Kidney epithelial cell (primary cell): ENCODE measurements around the gene KANTR. TPM values are rescaled to one million over a fixed set of nuclear protein-coding genes. Genes with fewer than 3 reads are reported as not detected.

ENCODE experiments used
- DNase-seq: peaks from one replicate; pipeline ENCODE4 v3.0.0-alpha.2; 2010; ENCODE audit warnings: low read depth
- H3K27me3 ChIP-seq: 2 replicates; pipeline ENCODE4 v1.6.0; 2011; ENCODE audit warnings: low read length; ENCODE audit not compliant: control insufficient read depth, insufficient read depth
- H3K36me3 ChIP-seq: 2 replicates; pipeline ENCODE4 v1.5.1; 2011; ENCODE audit warnings: low read length; ENCODE audit not compliant: control insufficient read depth, insufficient read depth
- H3K4me3 ChIP-seq: 2 replicates; pipeline ENCODE4 v1.5.1; 2011; ENCODE audit warnings: low read depth, mild to moderate bottlenecking, control low read depth, low read length
- CTCF ChIP-seq: IDR thresholded peaks from 2 replicates; pipeline ENCODE4 v1.5.1; 2011; ENCODE audit warnings: mild to moderate bottlenecking, moderate library complexity, low read length, control low read depth, inconsistent platforms; ENCODE audit not compliant: insufficient read depth, poor library complexity, severe bottlenecking
- total RNA-seq: library from RNA; depleted of rRNA; stranded (reverse); fragments of >200 nt; gene quantifications from 2 replicates; pipeline ENCODE4 v1.2.3, GENCODE V29; 2015

Gene KANTR
- total RNA-seq, result 2.9 and 5.0 TPM in 2 replicates

- H3K27me3 ChIP-seq, result no peaks in the 10 kb centered on the region
- TF ChIP-seq CTCF, result no peak
Measured at GRCh38 chrX:53093748-53094581, at the start of gene KANTR. TSS of gene KANTR (plus strand) at chrX:53094142. CDS start at chrX:53124273, 30,131 bp downstream.

GRCh38 chrX:53044995-53045394, 48.9 kb upstream of the KANTR start:
- no peaks in the 10 kb centered on the region for H3K27me3 ChIP-seq
- TF ChIP-seq CTCF, result no peak
- H3K4me3 ChIP-seq, result no peak overlapping the region
- no peaks in the 10 kb centered on the region for H3K36me3 ChIP-seq
- no peak for DNase-seq

More at GRCh38 chrX:53093748-53094581, at the start of gene KANTR:
- Histone ChIP-seq H3K36me3 (no peaks in the 10 kb centered on the region), H3K4me3 (peak within 1 kb of the TSS; percentile 65)
- peak; percentile 77 for DNase-seq

GRCh38 chrX:53047228-53047627, 46.7 kb upstream of the KANTR start:
- Histone ChIP-seq H3K36me3 (no peaks in the 10 kb centered on the region), H3K4me3 (no peak overlapping the region), H3K27me3 (no peaks in the 10 kb centered on the region)
- peak; percentile 32 for TF ChIP-seq CTCF
- DNase-seq, result no peak

GRCh38 chrX:53048169-53049126, 45.5 kb upstream of the KANTR start, which contains the start of gene GPR173:
TSS of gene GPR173 (plus strand) at chrX:53048789. CDS start at chrX:53076622, 27,833 bp downstream.
- no peaks in the 10 kb centered on the region for H3K27me3 ChIP-seq
- no peak for DNase-seq
- H3K4me3 ChIP-seq, result peak within 1 kb of the TSS; percentile 59
- no peaks in the 10 kb centered on the region for H3K36me3 ChIP-seq
- TF ChIP-seq CTCF, result no peak

GRCh38 chrX:53049127-53049517, 44.8 kb upstream of the KANTR start:
- Histone ChIP-seq H3K27me3 (no peaks in the 10 kb centered on the region), H3K4me3 (peak overlapping the region; percentile 59), H3K36me3 (no peaks in the 10 kb centered on the region)
- TF ChIP-seq CTCF, result no peak
- DNase-seq, result no peak
